ENCODE data around the gene AGXT2.

The AGXT2 gene

DNA sequence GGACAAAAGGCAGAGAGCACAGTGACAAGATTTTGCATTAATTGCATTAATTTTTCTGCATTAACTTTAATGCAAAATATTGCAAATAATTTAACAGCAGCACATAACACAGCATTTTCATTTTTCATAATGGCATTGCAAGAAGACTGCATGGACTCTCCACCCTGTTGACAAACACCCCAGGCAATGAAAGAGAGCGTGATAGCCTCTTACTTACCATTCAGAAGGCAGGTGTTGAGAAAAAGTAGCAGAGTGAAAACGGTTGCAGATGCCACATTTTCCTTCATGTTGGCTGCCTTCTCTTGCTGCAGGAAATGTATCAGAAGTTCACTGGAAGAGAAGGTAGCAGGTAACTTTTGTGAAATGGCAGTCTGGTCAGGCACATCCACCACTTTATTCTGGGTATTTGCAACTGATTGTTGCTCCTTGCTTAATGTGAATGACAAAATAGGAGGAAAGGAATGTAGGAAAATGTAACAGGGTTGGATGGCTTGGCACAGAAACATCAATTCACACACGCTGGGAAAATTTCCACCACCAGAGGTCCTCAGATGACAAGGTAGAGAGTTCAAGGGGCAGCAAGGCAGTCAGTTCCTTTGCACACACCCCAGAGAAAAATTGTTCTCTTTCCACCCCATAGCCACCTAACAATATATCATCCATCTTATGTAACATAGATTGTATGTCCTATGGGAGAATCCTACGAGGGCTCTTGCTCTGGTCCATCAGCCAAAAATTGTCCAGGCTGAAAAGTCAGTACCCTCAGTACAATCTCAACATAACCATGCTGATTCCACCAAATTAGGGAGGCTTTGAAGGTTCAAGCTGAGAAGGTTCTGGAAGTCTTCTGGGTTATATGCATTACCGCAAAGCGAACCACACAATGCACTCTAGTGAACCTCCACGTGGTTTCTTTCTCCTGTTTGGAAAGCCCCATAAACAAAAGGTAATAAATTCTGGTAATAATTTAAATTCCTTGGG lies 41.9 kb upstream of the AGXT2 start:
- Histone ChIP-seq H3K79me2 (ENCODE audit: control insufficient read depth, low read length) (no peaks in the 10 kb centered on the region), H3K27ac (ENCODE audit: low read depth, low read length) (no peak overlapping the region), H3K4me1 (ENCODE audit: control insufficient read depth, low read length) (no peaks in the 10 kb centered on the region), H3F3A (ENCODE audit: control insufficient read depth, insufficient read depth) (no peaks in the 10 kb centered on the region), H3K9me2 (replicated peaks; ENCODE audit: control insufficient read depth, low read length) (no peaks in the 10 kb centered on the region), H3K27me3 (ENCODE audit: control insufficient read depth, low read length) (no peaks in the 10 kb centered on the region; the same call in 1 of the 2 replicates), H3K4me2 (ENCODE audit: low read length) (no peak overlapping the region), H3K36me3 (ENCODE audit: control insufficient read depth, low read length) (no peaks in the 10 kb centered on the region), H3K9me3 (ENCODE audit: control insufficient read depth, insufficient read depth, low read length) (no peaks in the 10 kb centered on the region), H4K20me1 (ENCODE audit: control insufficient read depth, insufficient read depth, low read depth, low read length) (no peaks in the 10 kb centered on the region), H3K4me3 (ENCODE audit: low read length) (no peak overlapping the region)
- TF ChIP-seq, protein P1, sequence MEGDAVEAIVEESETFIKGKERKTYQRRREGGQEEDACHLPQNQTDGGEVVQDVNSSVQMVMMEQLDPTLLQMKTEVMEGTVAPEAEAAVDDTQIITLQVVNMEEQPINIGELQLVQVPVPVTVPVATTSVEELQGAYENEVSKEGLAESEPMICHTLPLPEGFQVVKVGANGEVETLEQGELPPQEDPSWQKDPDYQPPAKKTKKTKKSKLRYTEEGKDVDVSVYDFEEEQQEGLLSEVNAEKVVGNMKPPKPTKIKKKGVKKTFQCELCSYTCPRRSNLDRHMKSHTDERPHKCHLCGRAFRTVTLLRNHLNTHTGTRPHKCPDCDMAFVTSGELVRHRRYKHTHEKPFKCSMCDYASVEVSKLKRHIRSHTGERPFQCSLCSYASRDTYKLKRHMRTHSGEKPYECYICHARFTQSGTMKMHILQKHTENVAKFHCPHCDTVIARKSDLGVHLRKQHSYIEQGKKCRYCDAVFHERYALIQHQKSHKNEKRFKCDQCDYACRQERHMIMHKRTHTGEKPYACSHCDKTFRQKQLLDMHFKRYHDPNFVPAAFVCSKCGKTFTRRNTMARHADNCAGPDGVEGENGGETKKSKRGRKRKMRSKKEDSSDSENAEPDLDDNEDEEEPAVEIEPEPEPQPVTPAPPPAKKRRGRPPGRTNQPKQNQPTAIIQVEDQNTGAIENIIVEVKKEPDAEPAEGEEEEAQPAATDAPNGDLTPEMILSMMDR (IDR thresholded peaks at IDR 0.05; ENCODE audit: low read depth, low read length, poor library complexity, severe bottlenecking), result peak; percentile 72
- no peak for TF ChIP-seq EZH2phosphoT487 (IDR thresholded peaks at IDR 0.05; ENCODE audit: borderline replicate concordance, low read length)

DNA sequence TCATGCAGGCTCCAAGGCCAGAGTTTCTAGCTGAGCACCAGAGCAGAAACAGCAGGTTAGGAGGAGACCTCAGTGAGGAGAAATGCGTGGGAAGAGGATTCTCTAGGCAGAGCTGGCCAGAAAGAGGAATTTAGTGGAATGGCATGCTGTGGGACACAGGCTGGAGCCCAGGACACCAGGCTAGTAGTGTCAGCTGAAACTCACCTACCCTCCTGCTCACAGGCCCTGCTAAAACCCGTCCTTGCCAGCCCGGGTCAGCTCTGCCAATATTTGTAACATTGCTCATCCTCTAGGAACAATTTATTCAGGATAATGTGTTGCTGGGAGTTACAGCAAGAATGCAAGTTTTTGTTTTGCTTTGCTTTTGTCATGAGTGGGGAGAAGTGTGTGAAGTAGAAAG lies 40.2 kb upstream of the AGXT2 start:
- H3K79me2 ChIP-seq (ENCODE audit: control insufficient read depth, low read length), result no peaks in the 10 kb centered on the region
- H3K4me1 ChIP-seq (ENCODE audit: control insufficient read depth, low read length), result no peaks in the 10 kb centered on the region
- H3F3A ChIP-seq (ENCODE audit: control insufficient read depth, insufficient read depth), result no peaks in the 10 kb centered on the region
- H4K20me1 ChIP-seq (ENCODE audit: control insufficient read depth, insufficient read depth, low read depth, low read length), result no peaks in the 10 kb centered on the region
- H3K9me2 ChIP-seq (replicated peaks; ENCODE audit: control insufficient read depth, low read length), result no peaks in the 10 kb centered on the region
- no peak for TF ChIP-seq EZH2phosphoT487 (IDR thresholded peaks at IDR 0.05; ENCODE audit: borderline replicate concordance, low read length)
- TF ChIP-seq, protein P1 (IDR thresholded peaks at IDR 0.05; ENCODE audit: low read depth, low read length, poor library complexity, severe bottlenecking), result no peak
- no peak overlapping the region for H3K27ac ChIP-seq (ENCODE audit: low read depth, low read length)
- H3K36me3 ChIP-seq (ENCODE audit: control insufficient read depth, low read length), result no peaks in the 10 kb centered on the region
- no peak overlapping the region for H3K4me3 ChIP-seq (ENCODE audit: low read length)
- H3K4me2 ChIP-seq (ENCODE audit: low read length), result no peak overlapping the region
- H3K9me3 ChIP-seq (ENCODE audit: control insufficient read depth, insufficient read depth, low read length), result no peaks in the 10 kb centered on the region
- no peaks in the 10 kb centered on the region; the same call in 1 of the 2 replicates for H3K27me3 ChIP-seq (ENCODE audit: control insufficient read depth, low read length)

DNA sequence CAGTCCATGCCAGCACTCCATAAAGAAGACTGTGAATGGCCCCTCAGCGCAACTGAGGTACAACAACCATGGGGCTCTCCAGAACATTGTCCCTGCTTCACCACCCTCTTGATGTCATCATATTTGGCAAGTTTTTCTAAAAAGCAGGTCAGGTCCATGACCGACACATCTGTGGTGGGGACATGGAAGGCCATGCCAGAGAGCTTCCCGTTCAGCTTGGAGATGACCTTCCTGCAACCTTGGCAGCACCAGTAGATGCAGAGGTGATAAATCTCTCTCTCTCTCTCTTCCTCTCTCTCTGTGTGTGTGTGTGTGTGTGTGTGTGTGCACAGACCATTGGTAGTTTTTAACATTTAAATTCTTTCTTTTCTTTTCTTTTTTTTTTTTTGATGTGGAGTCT lies 35.4 kb upstream of the AGXT2 start:
- Histone ChIP-seq H3K27ac (ENCODE audit: low read depth, low read length) (no peak overlapping the region), H3K36me3 (ENCODE audit: control insufficient read depth, low read length) (no peaks in the 10 kb centered on the region), H3K9me3 (ENCODE audit: control insufficient read depth, insufficient read depth, low read length) (no peaks in the 10 kb centered on the region), H3F3A (ENCODE audit: control insufficient read depth, insufficient read depth) (no peaks in the 10 kb centered on the region), H3K4me3 (ENCODE audit: low read length) (no peak overlapping the region), H3K9me2 (replicated peaks; ENCODE audit: control insufficient read depth, low read length) (no peaks in the 10 kb centered on the region), H3K4me2 (ENCODE audit: low read length) (no peak overlapping the region), H3K79me2 (ENCODE audit: control insufficient read depth, low read length) (no peaks in the 10 kb centered on the region), H3K4me1 (ENCODE audit: control insufficient read depth, low read length) (no peaks in the 10 kb centered on the region), H4K20me1 (ENCODE audit: control insufficient read depth, insufficient read depth, low read depth, low read length) (no peaks in the 10 kb centered on the region), H3K27me3 (ENCODE audit: control insufficient read depth, low read length) (no peaks in the 10 kb centered on the region; the same call in 1 of the 2 replicates)
- TF ChIP-seq, protein P1 (IDR thresholded peaks at IDR 0.05; ENCODE audit: low read depth, low read length, poor library complexity, severe bottlenecking), result no peak
- TF ChIP-seq EZH2phosphoT487 (IDR thresholded peaks at IDR 0.05; ENCODE audit: borderline replicate concordance, low read length), result no peak
